Keratinocyte (primary cell): ENCODE data around the gene SCNN1B.

Source experiments
- CTCF ChIP-seq, 3 experiments: IDR thresholded peaks in 1 of 3; conservative IDR thresholded peaks in 1 of 3; optimal IDR thresholded peaks in 1 of 3; 2 replicates in 2 of 3; 3 replicates in 1 of 3; pipeline versions ENCODE3 to v1.5.1; 2011; ENCODE audit warnings: low read length in 3 of 3, mild to moderate bottlenecking in 3 of 3, moderate library complexity in 2 of 3, control low read depth in 1 of 3, inconsistent platforms in 1 of 3; ENCODE audit not compliant: insufficient read depth in 2 of 3; ENCODE audit errors: extremely low read depth in 1 of 3
- EZH2 ChIP-seq: IDR thresholded peaks from one replicate; pipeline ENCODE4 v1.6.1; 2012; ENCODE audit warnings: inconsistent platforms, mild to moderate bottlenecking, low read length, moderate library complexity

DNA sequence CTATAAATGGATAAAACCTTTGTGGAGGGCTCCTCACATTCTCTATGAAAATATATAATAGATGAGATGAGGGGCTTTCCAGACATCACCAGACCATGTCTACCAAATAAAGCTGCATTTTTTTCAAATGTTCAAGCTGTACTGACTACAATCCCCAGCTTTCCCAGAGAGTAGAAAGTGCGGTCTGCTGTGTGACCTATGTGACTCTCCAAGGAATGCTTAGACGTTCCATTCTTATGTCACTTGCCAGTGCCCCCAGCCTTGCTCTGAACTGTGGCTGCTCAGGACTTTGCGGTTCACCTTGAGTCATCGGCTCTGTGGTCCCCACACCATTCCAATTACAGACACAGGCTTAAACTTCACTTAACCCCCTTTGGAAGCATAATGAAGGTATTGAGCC lies 47.8 kb upstream of the SCNN1B start:
- TF ChIP-seq EZH2 (no peak), CTCF (optimal IDR thresholded peaks at IDR 0.05 in 1 of 3, IDR thresholded peaks at IDR 0.05 in 1 of 3, conservative IDR thresholded peaks at IDR 0.05 in 1 of 3; ENCODE audit: extremely low read depth in 1 of 3, insufficient read depth in 2 of 3, low read length in 3 of 3) (no peak)
